ENCODE data around the gene CHST7. TPM values are rescaled to one million over a fixed set of nuclear protein-coding genes. Genes with fewer than 3 reads are reported as not detected.

The CHST7 gene
- total RNA-seq, 6 experiments from 2014 or later = 4.8 to 7.1 (median 5.7) TPM

DNA sequence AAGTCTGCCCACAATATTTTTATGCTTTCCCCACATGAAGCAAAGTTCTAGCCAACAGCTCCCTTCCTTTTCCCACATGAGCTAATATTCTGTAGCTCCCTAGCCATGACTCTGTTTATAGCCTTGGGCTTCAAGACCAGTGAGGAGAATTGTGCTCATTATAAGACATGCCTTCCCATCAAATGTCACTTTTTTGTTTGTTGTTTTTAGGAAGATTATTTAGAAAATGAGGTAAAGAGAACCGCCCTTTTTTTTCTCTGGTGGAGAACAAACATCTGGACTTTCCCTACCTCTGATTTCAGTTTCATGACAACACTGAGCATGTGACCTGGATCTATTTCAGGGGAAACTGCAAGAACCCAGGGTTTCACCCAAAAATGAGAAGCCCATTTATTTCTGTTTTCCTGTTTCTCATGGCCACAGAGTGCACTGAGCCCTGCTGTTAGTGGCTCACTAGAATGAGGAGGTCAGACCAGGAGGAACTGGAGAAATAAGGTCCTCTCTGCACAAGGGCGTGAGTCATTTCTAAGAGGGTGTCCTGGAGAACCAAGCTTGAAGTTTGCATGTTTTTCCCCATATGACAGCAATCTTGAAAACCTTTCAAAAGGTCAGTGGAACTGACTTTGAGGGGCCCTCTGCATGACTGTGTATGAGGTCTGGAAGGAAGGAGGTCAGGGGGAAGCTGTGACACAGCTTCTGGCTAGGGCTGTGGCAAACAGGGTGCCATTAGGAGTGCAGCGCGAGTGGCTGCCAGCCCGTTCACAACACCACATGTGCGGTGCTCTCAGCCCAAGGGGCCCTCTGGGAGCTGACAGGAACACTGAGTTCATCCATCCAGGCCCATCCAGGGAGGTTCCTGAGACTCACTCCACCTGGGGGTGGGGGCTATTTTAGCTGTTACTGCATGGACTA lies 55.2 kb downstream of the CHST7 start:
- Histone ChIP-seq H3K4me1 (peaks cover 0 to 24% (median under 1%) of the 10 kb centered on the region in 4 donors), H3K9me3 (no peaks in the 10 kb centered on the region), H3K4me3 (no peak overlapping the region), H3K36me3 (no peaks in the 10 kb centered on the region), H3K27ac (peak overlapping the region; percentile 51 to 65 (median 56)), H3K27me3 (no peaks in the 10 kb centered on the region)
- 14% methylated on average over 2 of the region's 6 CpGs for WGBS (ENCODE audit: insufficient coverage, low coverage, low lambda C conversion rate, missing lambda C conversion rate)
- intact Hi-C loops (cut with DNase I) = no loop called here
- TF ChIP-seq POLR2A (IDR thresholded peaks at IDR 0.05) (no peak), CTCF (IDR thresholded peaks at IDR 0.05) (no peak)
- peak; percentile 25 to 50 (median 44) for ATAC-seq
- DNase-seq = no peak

DNA sequence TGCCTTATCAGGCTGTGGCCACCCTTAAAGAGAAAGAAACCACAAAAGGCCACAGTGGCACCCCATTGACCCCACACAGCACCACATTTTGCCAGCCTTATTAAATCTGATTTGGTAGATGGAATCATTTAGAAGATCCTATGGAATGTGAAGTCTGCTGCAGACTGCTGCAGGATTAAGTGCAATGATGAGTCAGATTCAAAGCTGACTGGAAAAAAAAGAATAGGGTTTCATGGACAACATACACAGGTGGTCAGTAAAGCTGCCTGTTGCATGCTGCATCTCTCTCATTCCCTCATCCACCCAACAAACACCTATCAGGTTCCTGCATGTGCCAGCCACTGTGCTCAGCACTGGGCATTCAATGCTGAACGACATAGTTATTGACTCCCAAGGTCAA lies 56.6 kb downstream of the CHST7 start:
- Histone ChIP-seq H3K9me3 (no peaks in the 10 kb centered on the region), H3K4me1 (peaks cover 0 to 19% (median 0%) of the 10 kb centered on the region in 4 donors), H3K27ac (no peak overlapping the region), H3K4me3 (no peak overlapping the region), H3K36me3 (no peaks in the 10 kb centered on the region), H3K27me3 (no peaks in the 10 kb centered on the region)
- TF ChIP-seq CTCF (IDR thresholded peaks at IDR 0.05) (no peak), POLR2A (IDR thresholded peaks at IDR 0.05) (no peak)
- no peak for ATAC-seq
- 25% methylated on average over 1 of the region's 1 CpG for WGBS (ENCODE audit: insufficient coverage, low coverage, low lambda C conversion rate, missing lambda C conversion rate)
- no peak for DNase-seq
- intact Hi-C loops (cut with DNase I) = no loop called here

DNA sequence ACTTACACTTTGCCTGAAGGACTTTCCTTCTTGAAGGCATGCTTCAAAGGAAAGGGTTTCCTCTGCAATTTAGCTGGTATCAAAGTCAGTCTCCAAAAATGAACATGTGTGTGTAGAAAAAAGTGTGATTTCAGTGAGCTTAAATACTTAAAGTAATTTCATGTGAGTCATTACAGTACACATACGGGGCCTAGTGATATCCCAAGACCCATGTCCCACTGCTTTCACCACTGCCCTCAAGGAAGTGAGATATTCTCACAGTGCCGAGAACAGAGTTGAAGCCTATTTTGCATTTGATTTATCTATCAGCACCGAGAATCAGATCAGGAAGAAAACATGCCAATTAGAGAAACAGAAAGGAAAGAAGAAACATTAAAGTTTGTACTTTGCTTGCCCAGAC lies 61.0 kb downstream of the CHST7 start:
- Histone ChIP-seq H3K4me3 (no peak overlapping the region), H3K27me3 (no peaks in the 10 kb centered on the region), H3K36me3 (no peaks in the 10 kb centered on the region), H3K9me3 (no peaks in the 10 kb centered on the region), H3K4me1 (no peaks in the 10 kb centered on the region), H3K27ac (no peak overlapping the region)
- no peak for ATAC-seq
- DNase-seq = no peak
- WGBS (ENCODE audit: insufficient coverage, low coverage, low lambda C conversion rate, missing lambda C conversion rate) = 60% methylated on average over 3 of the region's 3 CpGs
- intact Hi-C loops (cut with DNase I) = no loop called here
- TF ChIP-seq CTCF (IDR thresholded peaks at IDR 0.05) (no peak), POLR2A (IDR thresholded peaks at IDR 0.05) (no peak)

GRCh38 chrX:46635186-46635585 lies 61.6 kb downstream of the CHST7 start:
- intact Hi-C loops (cut with DNase I) = no loop called here
- no peak overlapping the region for H3K27ac ChIP-seq
- H3K27me3 ChIP-seq = no peaks in the 10 kb centered on the region
- no peak overlapping the region for H3K4me3 ChIP-seq
- TF ChIP-seq CTCF (IDR thresholded peaks at IDR 0.05) (no peak), POLR2A (IDR thresholded peaks at IDR 0.05) (no peak)
- ATAC-seq = no peak
- H3K9me3 ChIP-seq = no peaks in the 10 kb centered on the region
- no peak for DNase-seq
- no peaks in the 10 kb centered on the region for H3K4me1 ChIP-seq
- no peaks in the 10 kb centered on the region for H3K36me3 ChIP-seq
- 64% methylated on average over 2 of the region's 2 CpGs for WGBS (ENCODE audit: insufficient coverage, low coverage, low lambda C conversion rate, missing lambda C conversion rate)
